Activated T-helper 1 cell treated with anti-CD3 and anti-CD28 coated beads, Interleukin-2, amount 50 U/mL, for 16 hours (primary cell): Measurements from ENCODE around the gene CLHC1.
"Not testable (repeated sequence)": the region's sequence is repeated elsewhere in the genome, so short reads cannot be mapped to it uniquely, and the experiment has no call there.

ENCODE experiments used
- DNase-seq, 2 donors: peaks; one replicate each; pipeline ENCODE4 v3.0.0-alpha.2; 2020; ENCODE audit warnings: low read depth in 1 of 2, low spot score in 1 of 2

CLHC1 gene

DNA sequence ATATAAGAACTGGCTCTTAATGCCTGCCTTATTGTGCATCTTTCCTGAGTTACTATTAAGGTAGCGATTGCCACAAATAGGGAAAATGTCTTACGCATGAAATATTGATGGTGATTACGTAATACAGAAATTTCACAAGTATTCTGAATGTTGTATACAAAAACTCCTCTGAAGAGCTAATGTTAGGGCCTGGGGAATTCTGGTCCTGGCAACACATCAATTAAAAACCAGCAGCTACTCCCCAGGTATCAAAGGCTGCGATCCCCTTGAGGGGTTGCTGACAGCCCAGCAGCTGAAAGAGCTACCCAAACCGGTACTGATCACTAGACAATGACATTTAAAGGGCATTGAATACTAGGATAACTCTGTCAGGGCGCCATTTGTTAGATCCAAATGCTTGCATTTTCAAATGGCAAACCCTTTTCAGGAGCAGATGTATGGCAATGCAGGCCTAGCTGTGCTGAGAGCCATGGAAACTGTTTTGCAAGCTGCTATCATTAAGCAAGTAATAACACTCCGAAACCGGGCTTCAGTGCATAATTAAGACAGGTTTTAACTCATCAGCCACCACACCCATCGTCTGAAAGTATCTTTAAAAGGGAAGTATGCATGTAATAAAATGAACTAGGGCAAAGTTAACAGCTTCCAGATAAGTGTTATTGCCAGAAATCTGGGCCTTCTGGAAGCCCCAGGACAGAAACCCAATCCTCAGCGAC is 78.4 kb downstream of the CLHC1 start:
- no peak for DNase-seq

DNA sequence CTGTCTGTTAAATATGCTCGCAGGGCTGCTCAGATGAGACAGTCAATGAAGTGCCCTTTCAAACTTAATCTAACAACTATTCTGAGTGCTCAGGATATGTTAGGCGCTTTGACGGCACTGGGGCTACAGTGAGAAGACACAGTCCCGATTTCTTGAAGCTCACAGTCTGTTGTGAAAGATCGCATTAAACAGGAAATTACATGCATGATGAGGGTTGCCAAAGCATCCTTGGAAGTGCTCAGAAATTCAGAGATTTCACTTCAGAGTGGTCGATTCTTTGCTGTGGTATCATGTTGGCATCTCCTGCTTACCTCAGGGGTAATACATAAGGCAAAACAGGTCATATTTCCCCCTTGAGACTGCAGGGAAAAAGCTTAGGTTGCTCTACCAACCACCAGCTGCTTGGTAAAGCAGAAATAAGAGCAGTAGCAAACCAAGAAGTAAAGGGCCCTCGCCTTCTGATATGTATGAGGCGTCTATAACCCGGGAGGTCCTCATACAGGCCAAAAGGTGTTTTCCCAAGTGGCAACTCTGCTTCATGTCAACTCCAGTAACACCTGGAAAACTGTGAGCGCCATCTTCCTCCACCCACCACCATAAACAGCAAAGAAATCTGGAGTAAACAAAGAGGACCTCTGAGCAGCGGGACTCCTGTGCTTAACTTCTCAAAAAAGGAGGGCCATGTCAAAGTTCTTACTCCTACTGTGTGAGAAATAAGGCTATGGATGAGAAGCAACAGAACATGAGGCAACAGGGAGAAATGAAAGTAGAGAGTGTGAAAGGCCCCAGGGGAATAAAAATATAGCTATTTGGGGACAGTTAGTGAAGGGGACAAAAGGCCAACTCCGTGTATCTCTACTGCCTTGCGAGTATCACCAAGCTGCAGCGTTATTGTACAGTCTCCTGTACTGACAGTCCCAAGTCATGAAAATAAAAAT is 79.3 kb downstream of the CLHC1 start:
- no peak for DNase-seq

DNA sequence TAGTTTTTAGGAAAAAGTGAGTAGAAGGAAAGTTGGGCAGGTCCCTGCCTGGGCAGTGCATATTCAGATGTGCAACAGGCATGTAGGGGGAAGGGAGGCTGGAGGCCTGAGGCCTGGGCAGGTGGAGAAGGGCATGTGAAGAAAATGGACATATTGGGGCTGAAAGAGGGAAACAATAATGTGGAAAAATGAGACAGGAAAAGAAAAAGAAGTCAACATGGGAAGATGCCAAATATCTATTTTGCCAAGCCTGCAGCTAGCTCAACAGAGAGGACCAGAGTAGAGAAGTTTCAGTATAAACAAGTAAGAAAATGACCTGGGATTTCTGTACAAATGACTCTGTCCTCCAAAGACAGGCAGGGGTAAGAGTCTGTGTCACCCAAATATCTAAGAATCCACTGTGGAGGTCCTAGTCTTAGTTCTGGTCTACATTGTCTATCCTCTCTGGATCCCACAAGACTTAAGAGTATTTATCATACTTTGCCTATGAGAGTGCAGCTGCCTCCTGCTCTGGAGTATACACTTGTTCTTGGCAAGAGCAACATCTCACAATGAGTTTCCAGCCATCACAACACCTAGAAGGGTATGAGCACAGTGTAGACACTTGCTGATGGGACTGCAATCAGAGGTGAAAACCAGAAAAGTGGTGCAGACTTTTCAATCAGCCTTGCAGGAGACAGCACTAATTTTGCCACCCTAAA is 80.2 kb downstream of the CLHC1 start:
- DNase-seq: no peak

DNA sequence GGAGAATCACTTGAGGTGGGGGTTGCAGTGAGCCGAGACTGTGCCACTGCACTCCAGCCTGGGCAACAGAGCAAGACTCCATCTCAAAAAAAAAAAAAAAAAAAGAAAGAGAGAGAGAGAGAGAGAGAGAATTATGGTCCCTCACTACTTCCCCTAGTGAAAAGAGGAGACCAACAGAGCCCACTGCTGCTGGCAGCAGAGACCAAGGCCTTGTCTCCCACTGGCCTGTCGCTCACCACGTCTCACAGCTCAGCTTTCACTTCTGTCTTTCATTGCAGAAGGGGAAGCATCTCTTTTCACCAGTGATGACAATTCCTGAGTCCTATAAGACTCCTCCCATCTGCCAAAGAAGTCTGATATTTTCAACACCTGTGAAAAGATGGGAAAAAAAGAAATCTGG is 81.3 kb downstream of the CLHC1 start:
- no peak for DNase-seq

DNA sequence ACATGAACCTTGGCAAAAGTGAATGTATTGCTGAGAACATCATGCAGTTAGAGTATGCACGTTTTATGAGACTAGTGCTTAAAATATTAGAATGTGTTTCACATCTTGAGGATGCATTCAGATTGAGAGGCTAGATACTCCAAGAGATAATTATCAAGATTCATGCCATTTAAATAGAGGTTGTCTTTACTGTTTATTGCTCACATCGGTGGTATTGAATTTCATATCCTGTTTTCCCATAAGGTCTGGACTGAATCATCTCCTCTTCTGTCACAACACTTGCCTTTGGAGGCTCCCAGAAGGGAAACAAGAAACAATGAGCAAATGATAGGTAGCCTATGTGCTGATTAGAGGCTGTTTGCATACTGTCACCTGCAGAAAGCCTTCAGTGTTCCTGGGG is 83.8 kb downstream of the CLHC1 start:
- no peak for DNase-seq

DNA sequence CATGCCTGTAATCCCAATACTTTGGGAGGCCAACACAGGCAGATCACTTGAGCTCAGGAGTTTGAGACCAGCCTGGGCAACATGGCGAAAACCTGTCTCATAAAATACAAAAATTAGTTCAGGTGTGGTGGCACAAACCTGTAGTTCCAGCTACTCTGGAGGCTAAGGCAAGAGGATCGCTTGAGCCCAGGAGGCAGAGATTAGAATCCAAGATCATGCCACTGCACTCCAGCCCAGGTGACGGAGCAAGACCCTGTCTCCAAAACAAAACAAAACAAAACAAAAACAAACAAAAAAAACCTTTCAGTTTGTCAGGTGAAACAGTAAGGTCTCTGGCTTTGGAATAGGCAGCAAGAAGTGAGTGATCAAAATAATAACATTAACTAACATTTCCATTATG is 84.6 kb downstream of the CLHC1 start:
- DNase-seq: no peak

DNA sequence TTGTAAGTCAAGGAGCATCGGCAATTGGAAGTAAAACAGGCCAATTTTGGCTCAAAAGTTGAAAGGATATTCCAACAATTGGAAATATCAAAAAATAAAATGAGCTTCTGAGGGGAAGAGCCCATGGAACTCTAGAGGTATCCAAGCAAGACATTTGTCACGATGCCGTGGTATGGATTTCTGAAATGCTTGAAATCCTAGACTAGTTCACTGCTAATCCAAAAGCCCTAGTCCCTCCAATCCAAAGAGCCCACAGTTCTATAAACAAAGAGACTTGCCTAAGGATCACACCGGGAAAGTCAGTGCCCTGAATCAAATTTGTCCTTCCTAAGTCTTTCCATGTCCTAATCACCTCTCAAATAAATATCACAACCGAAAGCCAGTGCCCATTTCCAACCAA is 85.1 kb downstream of the CLHC1 start:
- no peak for DNase-seq

DNA sequence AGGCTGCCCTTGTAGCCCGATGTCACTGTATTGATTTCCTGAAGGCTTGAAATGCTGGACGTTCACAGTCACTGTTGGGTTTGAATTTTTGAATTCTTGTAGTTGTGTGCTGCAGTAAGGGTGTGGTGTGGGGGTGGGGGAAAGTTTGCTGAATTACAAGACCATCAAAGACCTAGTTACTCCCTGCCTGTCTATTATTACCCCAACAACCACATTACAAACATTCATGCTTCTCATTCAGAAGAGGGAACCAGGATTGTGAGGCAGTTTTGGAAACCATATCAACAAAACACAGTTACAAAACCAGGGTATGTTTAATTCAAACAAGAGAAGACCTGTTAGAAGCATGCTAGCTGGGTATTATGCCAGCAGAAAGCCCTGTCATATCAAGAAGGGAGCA is 85.8 kb downstream of the CLHC1 start:
- DNase-seq: no peak

DNA sequence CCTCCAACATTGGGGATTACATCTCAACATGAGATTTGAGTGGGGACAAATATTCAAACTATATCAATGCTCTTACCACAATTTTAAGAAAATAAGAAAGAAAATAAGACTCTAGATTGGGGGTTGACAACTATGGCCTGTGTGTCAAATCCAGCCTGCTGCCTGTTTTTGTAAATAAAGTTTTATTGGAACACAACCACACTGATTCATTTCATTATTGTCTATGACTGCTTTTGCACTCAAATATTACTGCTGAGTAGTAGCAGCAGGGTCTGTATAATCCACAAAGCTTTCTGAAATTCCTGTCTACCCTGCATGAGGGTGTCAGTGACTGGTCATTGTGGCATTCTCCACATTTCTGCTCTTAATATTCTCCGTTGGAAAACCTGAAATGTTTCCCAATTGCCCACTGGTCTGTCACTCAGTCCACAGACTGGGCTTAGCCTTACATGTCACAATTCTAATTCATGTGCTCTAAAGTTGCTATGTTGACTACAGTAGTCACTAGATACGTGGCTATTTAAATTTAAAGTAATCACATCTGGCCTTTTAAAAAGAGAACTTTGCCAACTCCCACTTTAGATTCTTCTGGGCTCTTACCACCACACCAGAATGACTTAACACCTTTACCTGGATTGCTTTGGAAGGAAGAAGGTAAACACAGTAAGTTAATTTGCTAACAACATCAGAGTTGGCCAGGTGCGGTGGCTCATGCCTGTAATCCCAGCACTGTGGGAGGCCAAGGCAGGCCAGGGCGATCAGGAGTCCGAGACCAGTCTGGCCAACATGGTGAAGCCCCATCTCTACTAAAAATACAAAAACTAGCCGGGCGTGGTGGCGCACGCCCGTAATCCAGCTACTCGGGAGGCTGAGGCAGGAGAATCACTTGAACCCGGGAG is 86.9 kb downstream of the CLHC1 start:
- no peak for DNase-seq

DNA sequence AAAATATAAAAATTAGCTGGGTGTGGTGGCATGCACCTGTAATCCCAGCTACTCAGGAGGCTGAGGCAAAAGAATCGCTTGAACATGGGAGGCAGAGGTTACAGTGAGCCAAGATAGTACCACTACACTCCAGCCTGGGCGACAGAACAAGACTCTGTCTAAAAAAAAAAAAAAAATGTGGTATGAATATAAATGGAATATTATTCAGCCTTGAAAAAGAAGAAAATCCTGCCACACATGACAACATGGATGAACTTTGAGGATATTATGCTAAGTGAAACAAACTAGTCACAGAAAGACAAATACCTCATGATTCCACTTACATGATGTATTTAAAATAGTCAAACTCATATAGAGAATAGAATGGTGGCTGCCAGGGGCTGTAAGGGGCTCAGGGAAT is 88.4 kb downstream of the CLHC1 start:
- not testable (repeated sequence) for DNase-seq

DNA sequence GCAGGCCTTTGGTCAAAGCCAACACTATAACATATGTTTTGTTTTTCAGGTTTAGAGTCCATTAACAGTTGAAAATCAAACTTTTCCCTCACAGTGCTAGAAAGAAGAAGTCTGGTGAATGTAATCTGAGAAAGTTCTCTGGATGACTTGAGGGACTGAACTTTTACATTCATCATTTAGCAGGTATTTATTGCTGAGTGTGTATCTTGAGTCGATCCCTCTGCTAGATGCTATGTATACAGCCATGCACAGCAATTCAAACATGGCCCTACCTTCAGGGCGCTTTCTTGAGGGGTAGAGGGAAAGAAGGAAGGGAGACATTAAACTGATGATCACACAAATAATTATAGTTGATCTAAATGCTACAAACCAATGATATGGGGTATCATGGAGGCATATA is 89.6 kb downstream of the CLHC1 start:
- no peak for DNase-seq

DNA sequence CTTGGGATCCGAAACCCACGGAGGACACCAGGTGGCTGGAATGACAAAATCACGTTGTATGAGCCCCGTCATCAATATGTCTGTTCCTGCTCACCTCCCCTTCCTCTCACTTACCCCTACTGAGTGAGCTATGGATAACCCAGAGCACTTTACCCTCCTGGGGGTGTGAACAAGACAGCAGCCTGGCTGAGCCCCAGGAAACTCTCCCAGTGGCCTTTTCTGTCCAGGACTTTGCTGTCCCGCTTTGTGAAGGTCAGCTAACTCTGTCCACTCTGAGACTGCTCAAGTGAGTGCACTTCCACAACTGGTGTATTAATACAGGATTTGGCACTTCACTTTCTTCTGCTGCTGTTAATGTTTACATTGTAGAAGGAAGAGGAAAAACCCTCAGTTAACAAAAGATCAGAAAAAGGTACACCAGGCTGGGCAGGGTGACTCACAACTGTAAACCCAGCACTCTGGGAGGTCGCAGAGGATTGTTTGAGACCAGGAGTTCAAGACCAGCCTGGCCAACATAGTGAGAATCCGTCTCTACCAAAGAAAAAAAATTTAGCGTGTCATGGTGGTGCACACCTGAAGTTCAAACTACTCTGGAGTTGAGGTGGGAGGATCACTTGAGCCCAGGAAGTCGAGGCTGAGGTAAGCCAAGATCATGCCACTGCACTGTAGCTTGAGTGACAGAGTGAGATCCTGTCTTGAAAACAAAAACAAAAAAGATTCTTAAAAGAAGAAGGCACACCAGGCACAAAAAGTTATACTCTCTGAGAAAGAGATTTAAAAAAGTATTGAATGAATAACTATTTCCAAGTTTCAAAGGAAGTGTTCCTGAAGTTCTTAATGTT is 90.3 kb downstream of the CLHC1 start:
- DNase-seq: no peak

DNA sequence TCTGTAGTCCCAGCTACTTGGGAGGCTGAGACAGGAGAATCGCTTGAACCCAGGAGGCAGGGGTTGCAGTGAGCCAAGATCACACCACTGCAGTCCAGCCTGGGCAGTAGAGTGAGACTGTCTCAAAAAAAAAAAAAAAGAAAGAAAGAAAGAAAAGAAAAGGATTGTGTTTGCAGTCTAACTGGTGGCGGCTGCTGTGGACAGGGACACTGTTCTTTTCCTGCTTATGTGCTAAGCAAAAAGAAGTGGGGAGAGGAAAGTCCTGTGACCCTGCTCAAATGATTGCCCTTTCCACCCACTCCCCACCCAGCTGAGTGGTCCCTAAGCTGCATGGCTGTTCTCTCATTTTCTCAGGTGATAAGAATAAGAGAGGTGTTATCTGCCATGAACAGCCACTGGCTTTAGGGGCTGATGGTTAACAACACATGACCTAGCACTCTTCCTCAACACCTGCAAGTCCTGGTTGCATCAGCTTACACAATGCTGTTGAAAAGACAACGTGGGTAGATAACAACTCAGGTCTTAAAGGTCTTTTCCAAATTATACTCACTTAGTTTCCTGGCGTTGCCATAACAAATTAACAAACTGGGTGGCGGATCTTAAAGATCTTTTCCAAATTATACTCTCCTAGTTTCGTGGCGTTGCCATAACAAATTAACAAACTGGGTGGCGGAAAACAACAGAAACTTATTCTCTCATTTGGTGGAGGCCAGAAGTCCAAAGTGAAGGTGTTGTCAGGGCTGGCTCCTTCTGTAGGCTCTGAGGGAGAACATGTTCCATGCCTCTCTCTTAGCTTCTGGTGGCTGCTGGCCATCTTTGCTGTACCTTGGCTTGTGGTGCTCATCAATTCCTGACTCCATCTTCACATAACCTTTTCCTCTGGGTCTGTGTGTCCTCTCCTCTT is 91.5 kb downstream of the CLHC1 start:
- DNase-seq: no peak

DNA sequence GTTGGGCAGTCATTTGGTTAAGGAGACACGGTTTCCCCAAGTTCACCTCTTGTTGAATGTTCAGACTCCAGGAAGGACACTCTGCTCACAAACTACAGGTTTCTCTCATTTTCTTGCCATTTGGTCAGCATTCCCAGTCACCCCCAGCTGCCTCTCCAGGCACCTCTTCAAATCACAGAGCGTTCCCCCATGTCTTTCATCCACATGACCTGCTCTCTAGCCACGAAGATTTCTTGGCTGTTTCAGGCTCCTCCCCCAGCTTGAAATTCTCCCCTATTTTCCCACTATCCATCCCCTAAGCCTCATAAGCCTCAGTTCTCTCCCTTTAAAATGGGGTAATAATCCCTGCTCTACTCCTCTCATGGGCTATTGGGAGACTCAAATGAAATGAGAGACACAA is 92.8 kb downstream of the CLHC1 start:
- DNase-seq: no peak

DNA sequence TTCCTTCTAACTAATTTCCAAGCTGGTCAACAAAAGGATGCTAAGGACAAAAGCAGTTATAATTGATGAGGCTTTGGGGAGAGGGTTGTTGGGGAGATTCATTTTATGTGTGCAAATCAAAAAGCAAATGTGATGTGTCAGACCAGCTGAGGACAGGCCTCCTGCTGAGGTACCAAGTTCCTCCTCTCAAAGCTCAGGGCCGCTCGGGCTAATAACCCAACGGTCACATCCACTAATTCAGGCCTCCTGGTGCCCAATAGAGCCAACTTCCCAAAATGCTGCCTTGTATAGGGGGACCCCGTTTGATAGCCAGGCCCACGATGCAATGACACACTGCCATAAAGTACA is 93.2 kb downstream of the CLHC1 start:
- DNase-seq: no peak

DNA sequence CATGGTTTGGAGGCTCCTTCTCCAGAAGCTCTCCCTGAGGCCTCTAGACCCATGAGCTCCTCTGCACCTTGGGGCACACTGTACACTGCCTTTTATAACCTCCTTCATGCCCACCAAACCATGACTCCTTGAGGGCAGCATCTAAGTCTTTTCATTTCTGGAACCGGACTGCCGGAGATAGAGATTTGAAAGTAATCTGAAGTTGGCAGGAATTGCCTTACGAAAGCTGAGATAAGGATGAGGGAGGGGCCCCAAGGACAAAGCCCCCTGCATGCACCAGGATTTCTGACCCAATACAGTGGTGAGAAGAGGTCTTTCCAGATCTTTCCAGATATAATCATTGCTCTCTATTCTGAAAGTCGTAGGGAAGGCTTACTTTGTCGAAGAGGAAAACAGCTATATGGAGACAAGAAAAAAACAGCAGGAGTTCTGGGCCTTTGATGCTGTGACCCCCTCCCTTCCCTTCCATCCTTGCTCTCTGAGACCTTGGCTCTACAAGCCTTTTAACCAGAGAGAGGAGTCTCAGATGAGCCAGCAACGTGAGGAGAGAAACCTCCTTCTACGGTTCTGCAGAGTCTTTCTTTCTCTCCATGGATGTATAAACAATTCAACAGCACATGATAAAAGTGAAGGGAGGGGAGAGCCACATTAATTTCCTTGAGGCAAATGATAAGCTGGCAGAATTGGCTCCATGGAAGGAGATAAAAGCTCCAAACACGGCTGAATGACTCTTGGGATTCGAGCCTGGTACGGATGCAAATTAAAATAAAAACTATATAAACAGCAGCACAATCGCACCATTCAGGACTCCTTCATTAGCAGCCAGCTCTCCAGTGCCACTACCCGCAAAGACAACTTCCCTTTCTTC is 93.8 kb downstream of the CLHC1 start:
- no peak for DNase-seq

DNA sequence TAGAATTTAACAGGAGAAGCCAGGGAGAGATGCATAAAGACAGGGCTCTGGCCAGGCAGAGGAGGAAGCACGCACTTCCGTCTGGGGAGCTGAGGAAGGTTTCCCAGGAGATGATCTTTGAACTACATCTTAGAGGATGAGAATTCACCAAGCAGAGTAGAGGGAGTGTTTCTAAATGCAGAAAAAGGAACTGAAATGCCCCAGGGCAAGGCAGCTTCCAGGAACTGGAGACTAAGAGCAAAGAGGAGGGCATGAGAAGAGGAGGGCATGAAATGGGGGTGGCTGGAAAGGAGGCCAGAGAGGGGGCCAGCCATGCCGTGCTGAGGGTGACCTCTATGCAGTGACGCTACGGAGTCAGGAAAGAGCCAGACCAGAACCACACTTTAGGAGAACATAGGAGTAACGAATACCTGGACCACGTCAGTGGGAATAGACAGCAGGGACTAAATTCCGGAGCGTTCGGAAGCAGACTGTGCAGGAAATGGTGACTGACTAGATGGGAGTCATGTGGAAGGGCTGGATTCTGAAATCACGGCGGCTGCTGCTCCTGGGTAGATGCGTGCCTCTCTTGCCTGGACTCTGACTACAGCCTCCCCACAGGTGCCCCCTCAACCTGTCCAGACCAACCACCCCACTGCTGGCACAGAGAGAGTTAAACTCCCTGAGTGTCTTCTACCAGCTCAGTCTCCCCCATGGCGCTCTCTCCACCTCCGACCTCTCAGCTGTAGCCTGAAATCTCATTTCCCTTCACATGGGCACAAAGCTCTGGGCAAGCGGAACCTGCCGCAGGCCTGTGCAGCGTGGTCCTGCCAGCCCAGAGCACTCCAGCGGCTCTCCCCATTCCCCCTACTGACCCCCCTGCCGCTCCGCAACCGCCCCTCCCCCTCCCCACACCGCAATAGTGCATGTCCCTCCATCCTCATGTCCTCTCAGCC is 94.8 kb downstream of the CLHC1 start:
- no peak for DNase-seq
